ENCODE data around the gene PSMA1. TPM values are rescaled to one million over a fixed set of nuclear protein-coding genes. Genes with fewer than 3 reads are reported as not detected.
"Not testable (repeated sequence)": the region's sequence is repeated elsewhere in the genome, so short reads cannot be mapped to it uniquely, and the experiment has no call there.

PSMA1 gene
- total and polyA plus RNA-seq, 11 donors: 95.5 to 152 (median 131) TPM

GRCh38 chr11:14537134-14537599 is 17.0 kb upstream of the PSMA1 start:
- intact Hi-C loops (cut with DNase I): loop anchor here (1.0 to 10.0 kb wide), 10 partner anchors 105 to 538 kb away; partner anchors contain the start of genes CALCB (in 3 of the 10), CYP2R1 (in 2 of the 10) and PDE3B (in 1 of the 10)
- TF ChIP-seq POLR2A (IDR thresholded peaks at IDR 0.05): no peak
- peak; percentile 66 to 86 (median 78) for TF ChIP-seq CTCF (IDR thresholded peaks at IDR 0.05)
- 6 to 12% (median 9%) methylated on average over 5 of the region's 5 CpGs for WGBS, 4 donors
- ATAC-seq: no peak
- no peak for DNase-seq
- H3K36me3 ChIP-seq: no peaks in the 10 kb centered on the region
- H3K27ac ChIP-seq: peak overlapping the region in 4 of 12 donors; percentile 42 to 74 (median 54)
- H3K4me1 ChIP-seq: peaks cover 0 to 45% (median 29%) of the 10 kb centered on the region in 12 donors
- peak overlapping the region in 1 of 12 donors; percentile 23 for H3K4me3 ChIP-seq
- H3K27me3 ChIP-seq: no peaks in the 10 kb centered on the region
- no peaks in the 10 kb centered on the region for H3K9me3 ChIP-seq

GRCh38 chr11:14535166-14535565 is 15.0 kb upstream of the PSMA1 start:
- not testable (repeated sequence) for H3K36me3 ChIP-seq, DNase-seq, H3K4me3 ChIP-seq, ATAC-seq, H3K9me3 ChIP-seq, H3K27ac ChIP-seq, H3K27me3 ChIP-seq
- WGBS, 4 donors: 94 to 99% (median 96%) methylated on average over 4 of the region's 4 CpGs
- peaks cover 0 to 26% (median 17%) of the 10 kb centered on the region in 12 donors for H3K4me1 ChIP-seq
- intact Hi-C loops (cut with DNase I): loop anchor here in 9 of 10 donors (5.0 to 10.0 kb wide), 6 partner anchors 107 to 540 kb away; partner anchors contain the start of genes CALCB (in 3 of the 9), CYP2R1 (in 2 of the 9) and PDE3B (in 1 of the 9)

DNA sequence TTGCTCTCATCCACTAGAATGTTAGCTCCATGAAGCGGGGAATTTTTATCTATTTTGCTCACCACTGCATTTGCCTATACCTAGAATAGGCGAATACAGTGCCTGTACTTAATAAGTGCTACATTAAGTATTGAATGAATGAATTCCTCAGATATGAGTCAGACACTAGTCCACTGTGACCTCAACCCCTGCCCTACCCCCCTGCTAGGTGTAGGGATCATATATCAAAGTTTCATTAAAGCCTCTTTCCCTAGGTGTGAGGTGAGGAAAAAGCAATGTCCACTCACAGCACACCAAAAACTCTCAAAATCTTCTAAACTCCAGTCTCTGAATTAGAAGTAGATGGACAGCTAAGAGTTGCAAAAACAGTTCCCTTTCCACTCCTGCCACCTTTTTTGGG is 9.8 kb upstream of the PSMA1 start:
- Histone ChIP-seq H3K4me3 (no peak overlapping the region), H3K27ac (no peak overlapping the region), H3K9me3 (no peaks in the 10 kb centered on the region), H3K36me3 (no peaks in the 10 kb centered on the region), H3K4me1 (no peaks in the 10 kb centered on the region), H3K27me3 (no peaks in the 10 kb centered on the region)
- ATAC-seq (no peak), DNase-seq (no peak)
- TF ChIP-seq CTCF (IDR thresholded peaks at IDR 0.05) (no peak), POLR2A (IDR thresholded peaks at IDR 0.05) (no peak)
- 92 to 100% (median 95%) methylated on average over 2 of the region's 2 CpGs for WGBS, 4 donors
- intact Hi-C loops (cut with DNase I): loop anchor here in 6 of 10 donors (5.0 to 10.0 kb wide), 4 partner anchors 245 to 547 kb away; partner anchors contain the start of genes CALCB (in 4 of the 6) and CYP2R1 (in 1 of the 6)

DNA sequence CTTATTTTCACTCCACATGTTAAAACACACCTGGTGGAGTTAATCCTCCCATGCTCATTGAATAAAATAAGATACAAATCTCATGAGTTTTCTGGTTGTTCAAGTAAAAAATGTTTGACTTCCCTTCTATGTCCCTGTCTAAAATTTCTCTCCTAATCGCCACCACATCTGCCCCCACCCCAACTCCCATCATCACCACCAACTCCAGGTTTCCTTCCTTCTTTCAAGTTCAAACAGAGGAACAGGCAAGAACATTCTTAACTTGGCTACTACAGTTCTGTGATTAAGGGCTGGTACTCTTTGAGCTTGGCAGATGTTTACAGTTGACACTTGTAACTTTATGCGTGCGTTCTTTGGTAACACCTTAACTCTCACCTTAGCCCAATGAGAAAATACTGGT is 9.1 kb upstream of the PSMA1 start:
- no peak overlapping the region for H3K27ac ChIP-seq
- WGBS, 4 donors: 80 to 90% (median 88%) methylated on average over 3 of the region's 3 CpGs
- H3K9me3 ChIP-seq: no peaks in the 10 kb centered on the region
- no peaks in the 10 kb centered on the region for H3K4me1 ChIP-seq
- ATAC-seq (no peak), DNase-seq (no peak)
- H3K27me3 ChIP-seq: no peaks in the 10 kb centered on the region
- H3K4me3 ChIP-seq: no peak overlapping the region
- H3K36me3 ChIP-seq: no peaks in the 10 kb centered on the region
- intact Hi-C loops (cut with DNase I): loop anchor here in 1 of 10 donors (10.0 kb wide), 1 partner anchor 545 kb away; the partner anchor contains the start of gene CALCB
- TF ChIP-seq CTCF (IDR thresholded peaks at IDR 0.05): no peak
- no peak for TF ChIP-seq POLR2A (IDR thresholded peaks at IDR 0.05)
